HCT116 (cell line): ENCODE data around the gene GPS1.

Experiments
- CBX3 ChIP-seq: IDR thresholded peaks from 2 replicates; pipeline ENCODE4 v1.6.1; 2012; ENCODE audit warnings: low read depth
- CTCF ChIP-seq, 3 experiments: fragments of 200-600 bp in 1 of 3; sonication (generic) in 1 of 3; IDR thresholded peaks in 2 of 3; conservative IDR thresholded peaks in 1 of 3; 2 replicates each; pipeline ENCODE4 v1.5.1; 2012 to 2017; ENCODE audit warnings: low read depth in 2 of 3, low read length in 2 of 3, antibody characterized with exemption in 1 of 3, borderline replicate concordance in 1 of 3, control low read depth in 1 of 3, mild to moderate bottlenecking in 1 of 3, mixed read lengths in 1 of 3, mixed run types in 1 of 3, moderate library complexity in 1 of 3; ENCODE audit not compliant: insufficient read depth in 1 of 3
- EGR1 ChIP-seq: IDR thresholded peaks from 2 replicates; pipeline ENCODE4 v1.6.1; 2012; ENCODE audit warnings: low read depth
- EZH2 ChIP-seq: fragments of 200-600 bp; sonication (generic); IDR thresholded peaks from 2 replicates; pipeline ENCODE4 v1.6.1; 2017; ENCODE audit warnings: antibody characterized with exemption, mixed run types
- EZH2phosphoT487 ChIP-seq: fragments of 200-600 bp; IDR thresholded peaks from 2 replicates; pipeline ENCODE4 v1.6.1; 2018; ENCODE audit warnings: antibody characterized with exemption, borderline replicate concordance
- POLR2A ChIP-seq: IDR thresholded peaks from 2 replicates; pipeline ENCODE4 v1.7.0; 2011; ENCODE audit warnings: borderline replicate concordance; ENCODE audit not compliant: insufficient read depth, insufficient read length; ENCODE audit errors: extremely low read depth
- POLR2AphosphoS5 ChIP-seq: IDR thresholded peaks from 2 replicates; pipeline ENCODE4 v1.6.1; 2011; ENCODE audit warnings: mild to moderate bottlenecking, low read depth, low read length, moderate library complexity
- RAD21 ChIP-seq: IDR thresholded peaks from 2 replicates; pipeline ENCODE4 v1.6.1; 2012; ENCODE audit warnings: low read depth, mild to moderate bottlenecking
- SP1 ChIP-seq: IDR thresholded peaks from 2 replicates; pipeline ENCODE4 v1.6.1; 2012; ENCODE audit warnings: low read depth
- TCF7L2 ChIP-seq: IDR thresholded peaks from 2 replicates; pipeline ENCODE4 v1.7.0; 2011; ENCODE audit warnings: borderline replicate concordance, inconsistent platforms; ENCODE audit not compliant: insufficient read depth, insufficient read length; ENCODE audit errors: extremely low read depth
- YY1 ChIP-seq: IDR thresholded peaks from 2 replicates; pipeline ENCODE4 v1.6.1; 2011; ENCODE audit warnings: low read length, low read depth, moderate library complexity, mild to moderate bottlenecking; ENCODE audit not compliant: insufficient replicate concordance; ENCODE audit errors: extremely low read depth
- TF ChIP-seq, protein P1 (sequence below): IDR thresholded peaks from 2 replicates; pipeline ENCODE4 v1.6.1; 2012
- TF ChIP-seq, protein P2 (sequence below): IDR thresholded peaks from 2 replicates; pipeline ENCODE4 v1.6.1; 2012; ENCODE audit warnings: low read depth
- TF ChIP-seq, protein P3 (sequence below): IDR thresholded peaks from 2 replicates; pipeline ENCODE4 v1.6.1; 2011; ENCODE audit warnings: mild to moderate bottlenecking, low read length, moderate library complexity; ENCODE audit not compliant: insufficient replicate concordance; ENCODE audit errors: extremely low read depth

- TF ChIP-seq, protein P1, sequence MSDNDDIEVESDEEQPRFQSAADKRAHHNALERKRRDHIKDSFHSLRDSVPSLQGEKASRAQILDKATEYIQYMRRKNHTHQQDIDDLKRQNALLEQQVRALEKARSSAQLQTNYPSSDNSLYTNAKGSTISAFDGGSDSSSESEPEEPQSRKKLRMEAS = no peak
- TF ChIP-seq, protein P2, sequence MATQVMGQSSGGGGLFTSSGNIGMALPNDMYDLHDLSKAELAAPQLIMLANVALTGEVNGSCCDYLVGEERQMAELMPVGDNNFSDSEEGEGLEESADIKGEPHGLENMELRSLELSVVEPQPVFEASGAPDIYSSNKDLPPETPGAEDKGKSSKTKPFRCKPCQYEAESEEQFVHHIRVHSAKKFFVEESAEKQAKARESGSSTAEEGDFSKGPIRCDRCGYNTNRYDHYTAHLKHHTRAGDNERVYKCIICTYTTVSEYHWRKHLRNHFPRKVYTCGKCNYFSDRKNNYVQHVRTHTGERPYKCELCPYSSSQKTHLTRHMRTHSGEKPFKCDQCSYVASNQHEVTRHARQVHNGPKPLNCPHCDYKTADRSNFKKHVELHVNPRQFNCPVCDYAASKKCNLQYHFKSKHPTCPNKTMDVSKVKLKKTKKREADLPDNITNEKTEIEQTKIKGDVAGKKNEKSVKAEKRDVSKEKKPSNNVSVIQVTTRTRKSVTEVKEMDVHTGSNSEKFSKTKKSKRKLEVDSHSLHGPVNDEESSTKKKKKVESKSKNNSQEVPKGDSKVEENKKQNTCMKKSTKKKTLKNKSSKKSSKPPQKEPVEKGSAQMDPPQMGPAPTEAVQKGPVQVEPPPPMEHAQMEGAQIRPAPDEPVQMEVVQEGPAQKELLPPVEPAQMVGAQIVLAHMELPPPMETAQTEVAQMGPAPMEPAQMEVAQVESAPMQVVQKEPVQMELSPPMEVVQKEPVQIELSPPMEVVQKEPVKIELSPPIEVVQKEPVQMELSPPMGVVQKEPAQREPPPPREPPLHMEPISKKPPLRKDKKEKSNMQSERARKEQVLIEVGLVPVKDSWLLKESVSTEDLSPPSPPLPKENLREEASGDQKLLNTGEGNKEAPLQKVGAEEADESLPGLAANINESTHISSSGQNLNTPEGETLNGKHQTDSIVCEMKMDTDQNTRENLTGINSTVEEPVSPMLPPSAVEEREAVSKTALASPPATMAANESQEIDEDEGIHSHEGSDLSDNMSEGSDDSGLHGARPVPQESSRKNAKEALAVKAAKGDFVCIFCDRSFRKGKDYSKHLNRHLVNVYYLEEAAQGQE = no peak
- TF ChIP-seq CTCF (IDR thresholded peaks at IDR 0.05 in 2 of 3, conservative IDR thresholded peaks at IDR 0.05 in 1 of 3; ENCODE audit: borderline replicate concordance in 1 of 3, insufficient read depth in 1 of 3, low read depth in 2 of 3, low read length in 2 of 3) (no peak), EZH2 (no peak), CBX3 (no peak), POLR2A (no peak), POLR2AphosphoS5 (no peak), EGR1 (no peak), SP1 (no peak), RAD21 (no peak), TCF7L2 (no peak), EZH2phosphoT487 (no peak), YY1 (no peak)
- TF ChIP-seq, protein P3, sequence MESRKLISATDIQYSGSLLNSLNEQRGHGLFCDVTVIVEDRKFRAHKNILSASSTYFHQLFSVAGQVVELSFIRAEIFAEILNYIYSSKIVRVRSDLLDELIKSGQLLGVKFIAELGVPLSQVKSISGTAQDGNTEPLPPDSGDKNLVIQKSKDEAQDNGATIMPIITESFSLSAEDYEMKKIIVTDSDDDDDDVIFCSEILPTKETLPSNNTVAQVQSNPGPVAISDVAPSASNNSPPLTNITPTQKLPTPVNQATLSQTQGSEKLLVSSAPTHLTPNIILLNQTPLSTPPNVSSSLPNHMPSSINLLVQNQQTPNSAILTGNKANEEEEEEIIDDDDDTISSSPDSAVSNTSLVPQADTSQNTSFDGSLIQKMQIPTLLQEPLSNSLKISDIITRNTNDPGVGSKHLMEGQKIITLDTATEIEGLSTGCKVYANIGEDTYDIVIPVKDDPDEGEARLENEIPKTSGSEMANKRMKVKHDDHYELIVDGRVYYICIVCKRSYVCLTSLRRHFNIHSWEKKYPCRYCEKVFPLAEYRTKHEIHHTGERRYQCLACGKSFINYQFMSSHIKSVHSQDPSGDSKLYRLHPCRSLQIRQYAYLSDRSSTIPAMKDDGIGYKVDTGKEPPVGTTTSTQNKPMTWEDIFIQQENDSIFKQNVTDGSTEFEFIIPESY = no peak
Observed at GRCh38 chr17:82053556-82054263, 2.0 kb downstream of the GPS1 start.
